ENCODE measurements around the gene EPS8.
"Not testable (repeated sequence)": the region's sequence is repeated elsewhere in the genome, so short reads cannot be mapped to it uniquely, and the experiment has no call there.

The EPS8 gene

GRCh38 chr12:15796493-15797141 lies 7.4 kb upstream of the EPS8 start:
- DNase-seq = no peak

GRCh38 chr12:15794836-15795235 lies 5.6 kb upstream of the EPS8 start:
- DNase-seq = no peak

GRCh38 chr12:15794196-15794595 lies 5.0 kb upstream of the EPS8 start:
- no peak for DNase-seq

- no peak for DNase-seq
Measured at GRCh38 chr12:15788233-15789219, 662 bp downstream of the EPS8 start.

- DNase-seq = no peak
Measured at GRCh38 chr12:15787778-15788177, 1.4 kb downstream of the EPS8 start.

GRCh38 chr12:15786772-15787171 lies 2.4 kb downstream of the EPS8 start:
- no peak for DNase-seq

- DNase-seq = no peak
Measured at GRCh38 chr12:15783288-15783687, 5.9 kb downstream of the EPS8 start.

- no peak for DNase-seq
Measured at GRCh38 chr12:15782667-15783066, 6.5 kb downstream of the EPS8 start.

GRCh38 chr12:15779925-15780324 lies 9.3 kb downstream of the EPS8 start:
- DNase-seq = no peak

GRCh38 chr12:15778126-15778525 lies 11.1 kb downstream of the EPS8 start:
- DNase-seq = no peak

- no peak for DNase-seq
Measured at GRCh38 chr12:15777355-15778012, 11.7 kb downstream of the EPS8 start.

GRCh38 chr12:15776532-15776931 lies 12.7 kb downstream of the EPS8 start:
- no peak for DNase-seq

GRCh38 chr12:15774819-15775218 lies 14.4 kb downstream of the EPS8 start:
- DNase-seq = no peak

- no peak for DNase-seq
Measured at GRCh38 chr12:15772405-15773018, 16.7 kb downstream of the EPS8 start.

GRCh38 chr12:15770581-15770980 lies 18.6 kb downstream of the EPS8 start:
- no peak for DNase-seq

- no peak for DNase-seq
Measured at GRCh38 chr12:15770021-15770420, 19.2 kb downstream of the EPS8 start.

GRCh38 chr12:15769586-15769985 lies 19.6 kb downstream of the EPS8 start:
- no peak for DNase-seq

- no peak for DNase-seq
Measured at GRCh38 chr12:15767301-15767700, 21.9 kb downstream of the EPS8 start.

GRCh38 chr12:15763328-15763727 lies 25.9 kb downstream of the EPS8 start:
- no peak for DNase-seq

- not testable (repeated sequence) for DNase-seq
Measured at GRCh38 chr12:15762162-15762561, 27.0 kb downstream of the EPS8 start.

GRCh38 chr12:15757553-15758255 lies 31.5 kb downstream of the EPS8 start:
- peak; percentile 11 for DNase-seq

GRCh38 chr12:15756822-15757221 lies 32.4 kb downstream of the EPS8 start:
- no peak for DNase-seq

GRCh38 chr12:15754233-15754632 lies 35.0 kb downstream of the EPS8 start:
- DNase-seq = no peak
